ENCODE measurements around the gene SFRP2. TPM values are rescaled to one million over a fixed set of nuclear protein-coding genes. Genes with fewer than 3 reads are reported as not detected.

SFRP2 gene
- total RNA-seq, 1 experiment from 2014 or later = not detected

- TF ChIP-seq, protein P1, sequence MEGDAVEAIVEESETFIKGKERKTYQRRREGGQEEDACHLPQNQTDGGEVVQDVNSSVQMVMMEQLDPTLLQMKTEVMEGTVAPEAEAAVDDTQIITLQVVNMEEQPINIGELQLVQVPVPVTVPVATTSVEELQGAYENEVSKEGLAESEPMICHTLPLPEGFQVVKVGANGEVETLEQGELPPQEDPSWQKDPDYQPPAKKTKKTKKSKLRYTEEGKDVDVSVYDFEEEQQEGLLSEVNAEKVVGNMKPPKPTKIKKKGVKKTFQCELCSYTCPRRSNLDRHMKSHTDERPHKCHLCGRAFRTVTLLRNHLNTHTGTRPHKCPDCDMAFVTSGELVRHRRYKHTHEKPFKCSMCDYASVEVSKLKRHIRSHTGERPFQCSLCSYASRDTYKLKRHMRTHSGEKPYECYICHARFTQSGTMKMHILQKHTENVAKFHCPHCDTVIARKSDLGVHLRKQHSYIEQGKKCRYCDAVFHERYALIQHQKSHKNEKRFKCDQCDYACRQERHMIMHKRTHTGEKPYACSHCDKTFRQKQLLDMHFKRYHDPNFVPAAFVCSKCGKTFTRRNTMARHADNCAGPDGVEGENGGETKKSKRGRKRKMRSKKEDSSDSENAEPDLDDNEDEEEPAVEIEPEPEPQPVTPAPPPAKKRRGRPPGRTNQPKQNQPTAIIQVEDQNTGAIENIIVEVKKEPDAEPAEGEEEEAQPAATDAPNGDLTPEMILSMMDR (IDR thresholded peaks at IDR 0.05; ENCODE audit: unreplicated experiment) = no peak
- H3K36me3 Mint-ChIP-seq (ENCODE audit: insufficient read depth, unreplicated experiment) = no peaks in the 10 kb centered on the region
- intact Hi-C loops (cut with micrococcal nuclease; ENCODE audit: unreplicated experiment) = no loop called here
- H3K4me3 Mint-ChIP-seq (ENCODE audit: low read depth, unreplicated experiment) = no peak overlapping the region
- H3K9me3 Mint-ChIP-seq (ENCODE audit: low read depth, unreplicated experiment) = no peaks in the 10 kb centered on the region
- no peaks in the 10 kb centered on the region for H3K4me1 Mint-ChIP-seq (ENCODE audit: low read depth, unreplicated experiment)
- DNase-seq = no peak
- BruUV-seq (replicated peaks) = no TSS peak
- CTCF ChIA-PET = no interaction called here
- peaks cover 30% of the 10 kb centered on the region for H3K27me3 Mint-ChIP-seq (ENCODE audit: unreplicated experiment)
- H3K27ac Mint-ChIP-seq (ENCODE audit: unreplicated experiment) = no peak overlapping the region
These were observed 43.9 kb upstream of the SFRP2 start for GRCh38 chr4:153832720-153833287.

- intact Hi-C loops (cut with micrococcal nuclease; ENCODE audit: unreplicated experiment) = no loop called here
- no peak for DNase-seq
- no peaks in the 10 kb centered on the region for H3K4me1 Mint-ChIP-seq (ENCODE audit: low read depth, unreplicated experiment)
- peaks cover 30% of the 10 kb centered on the region for H3K27me3 Mint-ChIP-seq (ENCODE audit: unreplicated experiment)
- TF ChIP-seq, protein P1 (IDR thresholded peaks at IDR 0.05; ENCODE audit: unreplicated experiment) = no peak
- H3K4me3 Mint-ChIP-seq (ENCODE audit: low read depth, unreplicated experiment) = no peak overlapping the region
- no peak overlapping the region for H3K27ac Mint-ChIP-seq (ENCODE audit: unreplicated experiment)
- H3K9me3 Mint-ChIP-seq (ENCODE audit: low read depth, unreplicated experiment) = no peaks in the 10 kb centered on the region
- no TSS peak for BruUV-seq (replicated peaks)
- CTCF ChIA-PET = no interaction called here
- no peaks in the 10 kb centered on the region for H3K36me3 Mint-ChIP-seq (ENCODE audit: insufficient read depth, unreplicated experiment)
These were observed 43.2 kb upstream of the SFRP2 start for GRCh38 chr4:153832054-153832453.

- Mint-ChIP-seq H3K27ac (ENCODE audit: unreplicated experiment) (no peak overlapping the region), H3K27me3 (ENCODE audit: unreplicated experiment) (peaks cover 31% of the 10 kb centered on the region), H3K4me3 (ENCODE audit: low read depth, unreplicated experiment) (no peak overlapping the region), H3K36me3 (ENCODE audit: insufficient read depth, unreplicated experiment) (no peaks in the 10 kb centered on the region), H3K4me1 (ENCODE audit: low read depth, unreplicated experiment) (no peaks in the 10 kb centered on the region), H3K9me3 (ENCODE audit: low read depth, unreplicated experiment) (no peaks in the 10 kb centered on the region)
- TF ChIP-seq, protein P1 (IDR thresholded peaks at IDR 0.05; ENCODE audit: unreplicated experiment) = no peak
- CTCF ChIA-PET = no interaction called here
- intact Hi-C loops (cut with micrococcal nuclease; ENCODE audit: unreplicated experiment) = no loop called here
- DNase-seq = no peak
- no TSS peak for BruUV-seq (replicated peaks)
These were observed 42.4 kb upstream of the SFRP2 start for GRCh38 chr4:153831245-153831644.

- H3K4me1 Mint-ChIP-seq (ENCODE audit: low read depth, unreplicated experiment) = no peaks in the 10 kb centered on the region
- no TSS peak for BruUV-seq (replicated peaks)
- no peaks in the 10 kb centered on the region for H3K9me3 Mint-ChIP-seq (ENCODE audit: low read depth, unreplicated experiment)
- H3K36me3 Mint-ChIP-seq (ENCODE audit: insufficient read depth, unreplicated experiment) = no peaks in the 10 kb centered on the region
- H3K4me3 Mint-ChIP-seq (ENCODE audit: low read depth, unreplicated experiment) = no peak overlapping the region
- peaks cover 39% of the 10 kb centered on the region for H3K27me3 Mint-ChIP-seq (ENCODE audit: unreplicated experiment)
- DNase-seq = no peak
- CTCF ChIA-PET = no interaction called here
- intact Hi-C loops (cut with micrococcal nuclease; ENCODE audit: unreplicated experiment) = no loop called here
- no peak overlapping the region for H3K27ac Mint-ChIP-seq (ENCODE audit: unreplicated experiment)
- TF ChIP-seq, protein P1 (IDR thresholded peaks at IDR 0.05; ENCODE audit: unreplicated experiment) = no peak
These were observed 36.8 kb upstream of the SFRP2 start for GRCh38 chr4:153825691-153826090.
